Measurements from ENCODE around the gene PLP2. TPM values are rescaled to one million over a fixed set of nuclear protein-coding genes. Genes with fewer than 3 reads are reported as not detected.

PLP2 gene
- total and polyA plus RNA-seq, 2 of the 4 experiments (the other 2 are of a cell fraction): 22.6 to 156 TPM

- Histone ChIP-seq H3K4ac (ENCODE audit: low read depth, low read length) (no peak overlapping the region), H2BK20ac (ENCODE audit: low read depth, low read length) (no peak overlapping the region), H2BK120ac (ENCODE audit: low read depth, low read length) (no peak overlapping the region), H2AK5ac (ENCODE audit: low read depth, low read length) (no peak overlapping the region), H2AK9ac (replicated peaks; ENCODE audit: low read depth, low read length, poor library complexity) (no peak overlapping the region), H3K36me3 (ENCODE audit: control insufficient read depth, insufficient read depth, low read length) (no peaks in the 10 kb centered on the region), H3K27me3 (ENCODE audit: control insufficient read depth, insufficient read depth, low read length) (peaks cover 2% of the 10 kb centered on the region), H4K91ac (ENCODE audit: insufficient read depth, low read depth, low read length) (no peak overlapping the region), H3K4me3 (ENCODE audit: insufficient read depth, low read depth, low read length) (no peak overlapping the region), H2AFZ (replicated peaks; ENCODE audit: low read length, poor library complexity) (no peak overlapping the region), H3K9ac (ENCODE audit: low read depth, low read length) (no peak overlapping the region), H4K20me1 (ENCODE audit: insufficient read depth, low read length) (no peaks in the 10 kb centered on the region), H3K56ac (ENCODE audit: extremely low read depth, insufficient read depth, low read length) (no peak overlapping the region), H3K4me2 (ENCODE audit: low read depth, low read length) (no peak overlapping the region), H3K9me1 (ENCODE audit: insufficient read depth, low read length) (no peaks in the 10 kb centered on the region), H3K79me1 (ENCODE audit: low read depth in 1 of 2, low read length in 2 of 2) (no peaks in the 10 kb centered on the region), H2BK15ac (ENCODE audit: low read depth, low read length) (no peak overlapping the region), H3K18ac (ENCODE audit: low read depth, low read length) (no peak overlapping the region), H3K14ac (replicated peaks; ENCODE audit: low read depth, low read length) (no peak overlapping the region), H3K9me3 (ENCODE audit: control insufficient read depth, insufficient read depth, low read length) (no peaks in the 10 kb centered on the region; the same call in 1 of the 2 replicates), H2BK5ac (ENCODE audit: low read depth, low read length, poor library complexity, severe bottlenecking) (no peak overlapping the region), H4K5ac (ENCODE audit: low read depth, low read length) (no peak overlapping the region), H3K23ac (ENCODE audit: low read depth, low read length) (no peak overlapping the region), H4K8ac (ENCODE audit: low read depth in 2 of 2, low read length in 2 of 2) (no peak overlapping the region), H3K4me1 (ENCODE audit: control insufficient read depth, insufficient read depth, low read length) (no peaks in the 10 kb centered on the region), H3K27ac (ENCODE audit: insufficient read depth, low read length) (no peak overlapping the region)
- no TSS peak for BruUV-seq (replicated peaks)
- ChIA-PET CTCF (no interaction called here), POLR2A (ENCODE audit: unreplicated experiment) (no interaction called here)
- DNase-seq (no peak), ATAC-seq (ENCODE audit: low read depth) (no peak)
- WGBS, 2 experiments (ENCODE audit: extremely low coverage in 2 of 2, insufficient read length in 1 of 2): no CpG with 5 or more reads among the region's 2 CpGs
- intact Hi-C loops (cut with micrococcal nuclease) (no loop called here), dilution Hi-C loops (cut with HindIII; ENCODE audit: low sequenced_read_pairs, unreplicated experiment) (no loop called here), in situ Hi-C loops (cut with MboI; ENCODE audit: low sequenced_read_pairs) (no loop called here)
- TF ChIP-seq CHD1 (IDR thresholded peaks at IDR 0.05; ENCODE audit: low read depth, low read length): no peak
- TF ChIP-seq RAD21 (IDR thresholded peaks at IDR 0.05; ENCODE audit: low read length): no peak
- TF ChIP-seq POLR2A (IDR thresholded peaks at IDR 0.05; ENCODE audit: low read depth, low read length): no peak
- TF ChIP-seq RCOR1 (IDR thresholded peaks at IDR 0.05; ENCODE audit: insufficient replicate concordance, low read length): no peak
- TF ChIP-seq MXI1 (IDR thresholded peaks at IDR 0.05; ENCODE audit: borderline replicate concordance, low read depth, low read length): no peak
- TF ChIP-seq CEBPB (IDR thresholded peaks at IDR 0.05; ENCODE audit: low read depth, low read length): no peak
- TF ChIP-seq ELK1 (IDR thresholded peaks at IDR 0.05; ENCODE audit: borderline replicate concordance, low read depth, low read length): no peak
- TF ChIP-seq NFE2L2 (IDR thresholded peaks at IDR 0.05; ENCODE audit: low read depth, low read length): no peak
- no peak for TF ChIP-seq BHLHE40 (IDR thresholded peaks at IDR 0.05; ENCODE audit: low read depth, low read length)
- TF ChIP-seq RFX5 (IDR thresholded peaks at IDR 0.05; ENCODE audit: low read depth, low read length): no peak
- TF ChIP-seq MAZ (IDR thresholded peaks at IDR 0.05; ENCODE audit: borderline replicate concordance, low read depth, low read length): no peak
- TF ChIP-seq MAFK (IDR thresholded peaks at IDR 0.05; ENCODE audit: low read depth, low read length): no peak
- TF ChIP-seq SMC3 (IDR thresholded peaks at IDR 0.05; ENCODE audit: low read depth, low read length): no peak
- no peak for TF ChIP-seq CTCF (conservative IDR thresholded peaks at IDR 0.05; ENCODE audit: low read depth, low read length)
These were observed 50.2 kb downstream of the PLP2 start for GRCh38 chrX:49221868-49222267.

All from IMR-90 (cell line).